Chondrocyte (in vitro differentiated cells): ENCODE results near the gene LRRTM3. TPM values are rescaled to one million over a fixed set of nuclear protein-coding genes. Genes with fewer than 3 reads are reported as not detected.
A peak's percentile ranks its signal among the peaks of the same experiment; 100 is the strongest.

Experiments
- DNase-seq: peaks from one replicate; pipeline ENCODE4 v3.0.0; 2021; ENCODE audit warnings: mixed read lengths, low spot score
- H3K27ac Mint-ChIP-seq: one replicate; pipeline ENCODE4 v1.8.0; 2021; ENCODE audit warnings: mild to moderate bottlenecking, moderate library complexity, mixed read lengths; ENCODE audit not compliant: unreplicated experiment
- H3K27me3 Mint-ChIP-seq: 2 replicates; pipeline ENCODE4 v1.8.0; 2021; ENCODE audit warnings: low read depth, mixed read lengths
- H3K36me3 Mint-ChIP-seq: 2 replicates; pipeline ENCODE4 v1.8.0; 2021; ENCODE audit warnings: low read depth, mixed read lengths
- H3K4me1 Mint-ChIP-seq: 2 replicates; pipeline ENCODE4 v1.8.0; 2021; ENCODE audit warnings: low read depth, mild to moderate bottlenecking, mixed read lengths
- H3K4me3 Mint-ChIP-seq: one replicate; pipeline ENCODE4 v1.8.0; 2021; ENCODE audit warnings: mild to moderate bottlenecking, moderate library complexity, mixed read lengths; ENCODE audit not compliant: unreplicated experiment
- H3K9me3 Mint-ChIP-seq: 2 replicates; pipeline ENCODE4 v1.8.0; 2021; ENCODE audit warnings: low read depth, mixed read lengths
- CTCF ChIP-seq: fragments of 200-600 bp; sonication (generic); IDR thresholded peaks from 2 replicates; pipeline ENCODE4 v1.5.0; 2021; ENCODE audit warnings: antibody characterized with exemption, mild to moderate bottlenecking, moderate library complexity
- total RNA-seq: library from RNA; stranded (reverse); gene quantifications from 3 replicates; pipeline ENCODE4 v1.2.1, GENCODE V29; 2021

The LRRTM3 gene
- total RNA-seq, 1 donor from 2014 or later: not detected

GRCh38 chr10:66931340-66931948 lies 5.6 kb downstream of the LRRTM3 start:
- H3K27me3 Mint-ChIP-seq: peaks cover 44% of the 10 kb centered on the region

GRCh38 chr10:66931949-66932343 lies 6.1 kb downstream of the LRRTM3 start:
- Mint-ChIP-seq H3K36me3 (no peaks in the 10 kb centered on the region), H3K4me3 (no peak overlapping the region), H3K4me1 (peaks cover 4% of the 10 kb centered on the region), H3K27ac (no peak overlapping the region), H3K9me3 (no peaks in the 10 kb centered on the region), H3K27me3 (peaks cover 43% of the 10 kb centered on the region)
- no peak for DNase-seq
- TF ChIP-seq CTCF: no peak

More at GRCh38 chr10:66931340-66931948, 5.6 kb downstream of the LRRTM3 start:
- peaks cover 4% of the 10 kb centered on the region for H3K4me1 Mint-ChIP-seq
- H3K27ac Mint-ChIP-seq: no peak overlapping the region
- no peaks in the 10 kb centered on the region for H3K36me3 Mint-ChIP-seq
- no peak overlapping the region for H3K4me3 Mint-ChIP-seq
- DNase-seq: no peak
- peak; percentile 100 for TF ChIP-seq CTCF
- H3K9me3 Mint-ChIP-seq: no peaks in the 10 kb centered on the region

GRCh38 chr10:66934711-66935110 lies 8.9 kb downstream of the LRRTM3 start:
- H3K9me3 Mint-ChIP-seq: no peaks in the 10 kb centered on the region
- no peak overlapping the region for H3K4me3 Mint-ChIP-seq
- no peak for DNase-seq
- TF ChIP-seq CTCF: no peak
- H3K27ac Mint-ChIP-seq: no peak overlapping the region
- H3K36me3 Mint-ChIP-seq: no peaks in the 10 kb centered on the region
- no peaks in the 10 kb centered on the region for H3K4me1 Mint-ChIP-seq
- peaks cover 22% of the 10 kb centered on the region for H3K27me3 Mint-ChIP-seq

GRCh38 chr10:66940965-66941364 lies 15.1 kb downstream of the LRRTM3 start:
- no peak for TF ChIP-seq CTCF
- DNase-seq: no peak
- H3K4me1 Mint-ChIP-seq: no peaks in the 10 kb centered on the region
- no peak overlapping the region for H3K4me3 Mint-ChIP-seq
- H3K27ac Mint-ChIP-seq: no peak overlapping the region
- H3K9me3 Mint-ChIP-seq: peaks cover 6% of the 10 kb centered on the region
- peaks cover 3% of the 10 kb centered on the region for H3K36me3 Mint-ChIP-seq
- peaks cover 19% of the 10 kb centered on the region for H3K27me3 Mint-ChIP-seq

GRCh38 chr10:66941491-66941890 lies 15.7 kb downstream of the LRRTM3 start:
- Mint-ChIP-seq H3K27me3 (peaks cover 18% of the 10 kb centered on the region), H3K4me3 (no peak overlapping the region), H3K4me1 (no peaks in the 10 kb centered on the region), H3K27ac (no peak overlapping the region), H3K36me3 (peaks cover 3% of the 10 kb centered on the region), H3K9me3 (peaks cover 6% of the 10 kb centered on the region)
- DNase-seq: no peak
- TF ChIP-seq CTCF: no peak
